ENCODE data around the gene TTLL8. TPM values are rescaled to one million over a fixed set of nuclear protein-coding genes. Genes with fewer than 3 reads are reported as not detected.

The TTLL8 gene
- not detected in 5 replicates for total RNA-seq (2022; extraction: Qiagen RNA extraction; ENCODE audit: low read depth)

DNA sequence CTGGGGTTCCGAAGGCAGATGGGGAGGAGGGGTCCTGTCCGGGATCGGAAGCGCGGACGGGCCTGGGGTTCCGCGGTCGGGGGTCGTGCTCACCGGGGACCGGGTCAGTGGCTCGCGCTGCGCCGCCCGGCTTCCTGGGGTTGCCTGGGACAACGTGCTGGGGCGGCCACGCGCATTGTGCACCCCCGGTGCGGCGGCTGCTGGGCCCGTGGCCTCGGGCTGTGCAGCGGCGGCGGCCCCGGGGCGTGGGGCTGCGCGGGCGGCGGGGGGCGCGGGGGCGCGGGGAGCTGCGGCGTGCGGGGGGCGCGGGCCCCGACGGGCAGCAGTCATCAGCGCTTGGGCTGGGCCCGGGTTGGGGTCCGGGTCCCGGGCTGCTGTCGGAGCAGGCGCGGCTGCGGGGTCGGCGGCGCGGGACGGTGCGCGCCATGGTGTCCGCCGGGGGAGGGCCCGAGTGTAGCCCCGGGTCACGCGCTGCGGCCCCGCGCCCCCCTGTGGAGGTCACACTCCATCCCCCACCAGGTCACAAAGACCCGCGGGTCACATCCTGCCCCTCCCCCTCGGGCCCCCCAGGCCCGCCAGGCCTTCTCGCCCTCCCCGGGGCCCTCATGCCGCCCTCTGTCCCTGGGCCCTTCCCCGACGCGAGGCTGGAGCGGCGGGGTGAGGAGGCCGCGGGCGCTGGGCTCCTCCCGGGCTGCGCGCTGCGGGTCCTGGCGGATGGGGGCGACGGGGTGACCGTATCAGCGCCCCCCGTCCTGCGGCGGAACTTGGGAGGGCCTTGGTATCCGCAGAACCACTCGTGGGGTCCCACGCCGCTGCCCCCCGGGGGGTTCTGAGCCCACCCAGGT, at the start of gene TTLL8:
TSS of gene TTLL8 (minus strand) at position 238 of the 845 bp plus-strand sequence.

DNA sequence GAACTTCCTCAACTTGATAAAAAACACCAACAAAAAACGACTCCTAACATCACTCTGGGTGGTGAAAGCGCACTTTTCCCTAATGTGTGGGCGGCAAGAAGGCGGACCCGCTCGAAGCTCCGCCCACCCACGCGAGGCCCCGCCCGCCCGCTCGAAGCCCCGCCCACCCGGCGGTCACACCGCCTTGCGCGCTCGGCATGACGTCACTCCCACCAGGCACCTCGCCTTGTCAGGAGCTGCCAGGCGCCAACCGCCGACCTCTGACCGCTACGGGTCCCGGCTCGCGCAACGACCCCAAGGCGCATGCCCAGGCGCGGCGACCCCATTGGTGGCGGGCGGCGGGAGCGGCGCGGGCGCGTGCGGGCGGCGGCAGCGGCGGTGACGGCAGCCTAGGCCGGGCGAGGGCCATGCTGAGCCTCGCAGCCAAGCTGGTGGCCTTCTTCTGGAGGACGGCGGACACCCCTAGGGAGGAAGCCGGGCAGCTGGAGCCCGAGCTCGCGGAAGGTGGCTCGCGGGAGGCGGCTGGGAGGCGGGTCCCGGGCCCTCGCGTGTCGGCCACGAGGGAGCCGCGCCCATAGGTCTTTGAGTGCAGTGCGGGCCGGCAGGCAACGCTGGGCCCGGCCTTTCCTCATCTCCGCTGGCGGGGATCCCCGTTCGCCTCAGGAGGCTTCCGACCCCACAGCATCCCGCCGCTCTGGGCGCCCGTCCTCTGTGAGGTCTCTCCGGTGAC, 31.7 kb upstream of the TTLL8 start, which contains the start of gene MOV10L1:
TSS of gene MOV10L1 (plus strand) at position 325 of the 730 bp plus-strand sequence. CDS start at position 408, 83 bp downstream.

DNA sequence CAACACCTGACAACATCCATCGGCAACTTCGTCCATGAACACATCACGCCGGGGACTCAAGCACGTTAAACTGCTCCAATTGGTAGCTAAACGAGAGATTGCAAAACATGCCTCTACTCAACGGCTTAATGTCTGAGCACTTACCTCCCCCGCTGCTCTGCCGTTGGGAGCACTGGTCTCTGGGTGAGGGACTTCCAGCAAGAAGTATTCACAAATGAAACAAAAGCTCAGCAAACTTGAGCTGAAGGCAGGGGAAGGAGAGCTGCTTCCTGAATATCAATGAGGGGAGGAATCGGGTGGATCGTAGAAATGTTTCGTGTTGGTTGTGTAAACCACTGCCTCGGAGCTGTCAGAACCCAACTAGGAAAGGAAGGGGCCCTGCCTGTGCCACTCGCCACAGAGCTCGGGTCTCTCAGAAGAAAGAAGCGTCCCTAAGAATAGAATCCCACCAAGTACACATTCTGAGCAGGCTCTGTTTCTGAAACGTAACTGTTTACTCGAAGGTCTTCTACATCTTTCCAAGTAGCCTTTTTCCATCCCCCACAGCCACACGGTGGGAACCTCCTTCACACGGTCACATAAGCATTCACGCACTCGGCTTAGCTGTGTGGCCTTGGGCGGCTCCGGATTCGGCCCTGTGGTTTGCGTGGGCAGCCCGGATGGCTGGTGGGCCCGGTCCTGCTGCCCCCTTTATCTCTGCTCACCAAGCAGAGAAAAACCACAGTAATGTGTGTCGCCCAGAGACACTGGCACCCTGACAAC, 27.3 kb upstream of the TTLL8 start, which contains the start of gene MLC1:
TSS of gene MLC1 (minus strand) at position 216 of the 762 bp plus-strand sequence. CDS start 524 bp downstream, outside the sequence.

DNA sequence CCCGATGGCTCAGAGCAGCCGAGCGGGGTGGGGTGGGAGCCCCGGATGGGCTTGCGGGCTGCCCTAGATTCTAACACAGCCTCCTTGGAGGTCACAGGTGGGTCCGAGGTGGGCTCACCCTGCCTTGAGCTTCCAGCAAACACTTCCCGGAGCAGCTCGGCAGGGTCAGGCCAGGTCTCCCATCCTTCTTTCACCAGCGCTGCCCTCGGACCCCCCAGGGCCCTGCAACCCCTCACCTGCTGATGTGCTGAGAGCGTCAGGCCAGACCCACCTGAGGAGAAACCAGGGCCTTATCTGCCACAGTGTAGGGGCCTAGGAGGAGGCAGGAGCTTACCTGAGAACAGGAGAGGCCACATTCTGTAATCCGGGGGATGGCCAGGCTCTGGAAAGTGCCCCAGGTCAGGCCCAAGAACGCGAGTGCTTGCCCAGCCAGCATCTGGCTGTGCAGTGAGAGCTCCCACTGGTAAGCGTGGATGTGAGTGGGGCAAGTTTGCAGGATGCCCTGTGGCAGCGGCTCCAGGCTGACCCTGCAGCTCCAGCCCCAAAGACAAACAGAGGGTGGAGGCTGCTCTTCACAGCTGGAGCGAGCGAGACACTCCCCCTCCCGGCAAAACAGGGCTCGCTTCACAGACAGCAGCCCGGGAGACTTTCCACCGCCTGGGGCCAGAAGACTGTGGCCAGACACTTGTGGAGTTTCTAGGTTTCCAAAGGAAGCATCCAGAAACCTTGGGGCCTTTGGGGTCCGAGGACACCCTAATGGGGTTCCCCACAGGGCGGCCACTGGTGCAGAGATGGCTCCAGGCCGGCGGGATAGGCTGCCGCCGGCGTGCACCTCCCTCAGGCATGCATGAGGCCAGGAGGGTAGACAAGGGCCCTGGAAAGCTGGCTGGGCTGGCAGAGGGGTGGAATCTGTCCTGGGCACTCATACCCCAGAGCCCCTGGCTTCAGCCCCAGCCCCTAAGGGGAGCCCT, 45.6 kb downstream of the TTLL8 start, which contains the start of gene IL17REL:
TSS of gene IL17REL (minus strand) at position 555 of the 971 bp plus-strand sequence. CDS start at position 436, 119 bp downstream.

Other genes with a start within 250 kb of the TTLL8 start
- 11.0 to 17.5 TPM (median 15.1 TPM) in 5 replicates for gene BRD1, start 230.4 kb downstream of the TTLL8 start, total RNA-seq (2022; extraction: Qiagen RNA extraction; ENCODE audit: low read depth)
- 7.9 to 12.7 TPM (median 11.9 TPM) in 5 replicates for gene ZBED4, start 204.5 kb downstream of the TTLL8 start, total RNA-seq (2022; extraction: Qiagen RNA extraction; ENCODE audit: low read depth)
- 5.1 to 13.8 TPM (median 11.0 TPM) in 5 replicates for gene ALG12, start 139.9 kb downstream of the TTLL8 start, total RNA-seq (2022; extraction: Qiagen RNA extraction; ENCODE audit: low read depth)
- gene CRELD2, start 139.7 kb downstream of the TTLL8 start, total RNA-seq (2022; extraction: Qiagen RNA extraction; ENCODE audit: low read depth): 15.3 to 31.4 TPM (median 28.1 TPM) in 5 replicates
- gene PIM3, start 97.5 kb downstream of the TTLL8 start, total RNA-seq (2022; extraction: Qiagen RNA extraction; ENCODE audit: low read depth): 23.0 to 64.0 TPM (median 52.7 TPM) in 5 replicates
- 0.06 TPM in 1 of 5 replicates, not detected in the others for gene IL17REL, start 45.5 kb downstream of the TTLL8 start, total RNA-seq (2022; extraction: Qiagen RNA extraction; ENCODE audit: low read depth)
- gene MLC1, start 27.1 kb upstream of the TTLL8 start, total RNA-seq (2022; extraction: Qiagen RNA extraction; ENCODE audit: low read depth): 0.04 to 0.08 TPM in 2 of 5 replicates, not detected in the others
- gene MOV10L1, start 31.7 kb upstream of the TTLL8 start, total RNA-seq (2022; extraction: Qiagen RNA extraction; ENCODE audit: low read depth): not detected in 5 replicates
- 3.7 to 7.7 TPM (median 7.1 TPM) in 5 replicates for gene PANX2, start 112.4 kb upstream of the TTLL8 start, total RNA-seq (2022; extraction: Qiagen RNA extraction; ENCODE audit: low read depth)
- gene TRABD, start 127.6 kb upstream of the TTLL8 start, total RNA-seq (2022; extraction: Qiagen RNA extraction; ENCODE audit: low read depth): 17.4 to 41.6 TPM (median 34.7 TPM) in 5 replicates
- 9.5 to 23.6 TPM (median 18.4 TPM) in 5 replicates for gene SELENOO, start 142.7 kb upstream of the TTLL8 start, total RNA-seq (2022; extraction: Qiagen RNA extraction; ENCODE audit: low read depth)
- 4.5 to 13.6 TPM (median 11.5 TPM) in 5 replicates for gene TUBGCP6, start 186.7 kb upstream of the TTLL8 start, total RNA-seq (2022; extraction: Qiagen RNA extraction; ENCODE audit: low read depth)
- 5.7 to 14.6 TPM (median 10.7 TPM) in 5 replicates for gene HDAC10, start 193.0 kb upstream of the TTLL8 start, total RNA-seq (2022; extraction: Qiagen RNA extraction; ENCODE audit: low read depth)
- gene MAPK12, start 203.4 kb upstream of the TTLL8 start, total RNA-seq (2022; extraction: Qiagen RNA extraction; ENCODE audit: low read depth): 17.0 to 30.2 TPM (median 24.5 TPM) in 5 replicates
- 3.8 to 7.8 TPM (median 6.5 TPM) in 5 replicates for gene MAPK11, start 212.1 kb upstream of the TTLL8 start, total RNA-seq (2022; extraction: Qiagen RNA extraction; ENCODE audit: low read depth)
- gene PLXNB2, start 249.3 kb upstream of the TTLL8 start, total RNA-seq (2022; extraction: Qiagen RNA extraction; ENCODE audit: low read depth): 62.3 to 128 TPM (median 115 TPM) in 5 replicates

Measured in A549 treated with ZK216348 at 1 μM for 4 hours (cell line).